Activated T-cell treated with anti-CD3 and anti-CD28 coated beads for 48 hours (primary cell): ENCODE results near the gene ZBTB25.

Experiments used
- DNase-seq: peaks from one replicate; pipeline ENCODE4 v3.0.0-alpha.2; 2020; ENCODE audit warnings: low read depth

ZBTB25 gene

DNA sequence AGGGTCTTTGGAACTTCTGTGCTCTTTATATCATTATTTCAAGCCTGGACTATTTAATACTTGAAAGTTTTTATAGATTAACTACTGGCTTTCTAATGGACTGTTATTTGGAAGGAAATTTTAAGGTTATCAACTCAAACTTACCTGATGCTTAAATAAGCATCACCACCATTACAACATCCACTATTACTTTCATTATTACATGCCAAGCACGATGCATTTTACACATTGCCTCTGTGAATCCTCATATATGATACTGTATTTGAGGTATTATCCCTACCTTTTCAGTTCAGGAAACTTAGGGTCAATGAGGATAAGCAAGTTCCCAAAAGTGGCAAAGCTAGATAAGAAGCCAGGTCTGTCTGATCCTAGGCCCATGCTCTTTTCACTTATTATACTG is 13.3 kb upstream of the ZBTB25 start:
- no peak for DNase-seq

DNA sequence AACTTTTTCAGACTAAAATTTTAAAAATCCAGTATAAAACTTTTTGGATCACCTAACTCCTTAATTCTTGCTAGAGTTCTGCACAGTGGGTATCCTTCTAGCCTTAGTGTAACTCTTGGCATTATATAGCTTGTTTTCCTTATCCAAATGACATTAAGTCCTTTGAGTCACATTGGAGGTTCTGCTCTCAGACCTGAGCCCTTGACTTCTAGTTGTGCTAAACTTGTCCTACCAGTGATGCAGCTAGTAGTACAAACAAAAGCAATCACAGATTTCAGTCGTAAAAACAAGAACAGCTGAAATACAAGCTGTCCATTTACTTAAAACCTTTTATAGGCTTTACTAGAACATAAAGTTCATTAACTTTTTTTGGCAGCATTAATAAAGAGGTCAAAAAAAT is 11.4 kb upstream of the ZBTB25 start:
- no peak for DNase-seq

DNA sequence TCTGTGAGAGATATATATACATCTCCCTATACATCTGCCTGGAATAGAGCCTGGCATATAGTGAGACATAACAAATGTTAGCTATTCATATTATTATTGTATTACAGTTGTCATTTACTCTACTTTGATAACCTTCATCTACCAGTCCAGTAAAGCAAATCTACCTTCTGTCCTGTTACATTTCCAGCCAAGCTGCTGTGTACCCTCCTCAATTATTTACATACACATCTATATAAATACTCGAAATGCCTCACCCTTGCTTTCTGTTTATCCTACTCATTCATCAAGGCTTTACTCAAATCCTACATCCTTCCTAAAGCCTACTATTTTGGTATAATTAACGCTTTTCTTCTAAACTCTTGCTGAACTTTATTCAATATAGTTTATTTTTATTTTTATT is 9.6 kb upstream of the ZBTB25 start:
- no peak for DNase-seq

DNA sequence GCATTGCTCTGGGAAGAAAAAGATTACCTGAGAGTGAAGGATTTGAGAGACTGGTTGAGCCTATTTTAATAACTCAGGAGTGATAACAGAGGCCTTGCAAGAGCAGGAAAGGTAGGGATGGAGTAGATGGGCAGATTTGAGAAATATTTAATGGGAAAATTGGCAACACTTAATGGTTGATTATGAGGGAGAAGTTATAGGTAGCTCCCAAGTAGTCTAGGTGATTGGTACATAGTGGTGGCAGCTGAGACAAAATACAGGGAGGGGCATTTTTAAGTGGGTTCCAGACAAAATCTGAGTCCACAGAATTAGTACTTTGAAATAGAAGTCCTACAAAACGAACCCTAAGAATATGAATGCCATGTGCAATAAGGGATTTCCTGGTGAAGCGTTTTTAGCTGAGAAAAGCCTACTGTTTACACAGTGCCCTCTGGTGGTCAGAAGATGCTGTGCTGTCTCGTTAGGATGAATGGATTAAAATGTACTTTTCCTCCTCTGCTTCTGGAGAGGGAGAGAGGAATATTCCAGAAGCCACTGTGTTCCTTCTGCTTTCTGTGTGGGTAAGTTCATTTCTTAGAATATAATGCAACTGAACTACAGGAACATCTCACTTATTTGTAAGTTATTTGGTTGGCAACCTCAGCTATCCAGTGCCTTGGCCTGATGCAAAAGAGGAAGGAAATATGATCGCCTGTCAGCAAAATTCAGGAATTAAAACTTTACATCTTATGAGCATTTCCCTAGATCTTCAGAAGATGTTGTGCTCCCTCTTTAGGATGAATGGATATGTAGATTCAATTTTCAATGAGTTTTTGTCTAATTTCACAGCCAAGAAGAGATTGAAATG is 7.4 kb upstream of the ZBTB25 start:
- DNase-seq: peak; percentile 24

DNA sequence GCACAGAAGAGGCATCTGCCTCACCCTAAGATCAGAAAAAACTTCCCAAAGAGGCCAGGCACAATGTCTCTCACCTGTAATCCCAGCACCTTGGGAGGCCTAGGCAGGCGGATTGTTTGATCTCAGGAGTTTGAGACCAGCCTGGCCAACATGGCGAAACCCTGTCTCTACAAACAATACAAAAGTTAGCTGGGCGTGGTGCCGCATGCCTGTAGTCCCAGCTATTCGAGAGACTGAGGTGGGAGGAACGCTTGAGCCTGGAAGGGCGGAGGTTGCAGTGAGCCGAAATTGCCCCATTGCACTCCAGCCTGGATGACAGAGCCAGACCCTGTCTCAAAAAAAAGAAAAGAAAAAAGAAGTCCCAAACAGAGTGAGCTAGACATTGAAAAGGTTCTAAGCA is 5.4 kb upstream of the ZBTB25 start:
- no peak for DNase-seq

DNA sequence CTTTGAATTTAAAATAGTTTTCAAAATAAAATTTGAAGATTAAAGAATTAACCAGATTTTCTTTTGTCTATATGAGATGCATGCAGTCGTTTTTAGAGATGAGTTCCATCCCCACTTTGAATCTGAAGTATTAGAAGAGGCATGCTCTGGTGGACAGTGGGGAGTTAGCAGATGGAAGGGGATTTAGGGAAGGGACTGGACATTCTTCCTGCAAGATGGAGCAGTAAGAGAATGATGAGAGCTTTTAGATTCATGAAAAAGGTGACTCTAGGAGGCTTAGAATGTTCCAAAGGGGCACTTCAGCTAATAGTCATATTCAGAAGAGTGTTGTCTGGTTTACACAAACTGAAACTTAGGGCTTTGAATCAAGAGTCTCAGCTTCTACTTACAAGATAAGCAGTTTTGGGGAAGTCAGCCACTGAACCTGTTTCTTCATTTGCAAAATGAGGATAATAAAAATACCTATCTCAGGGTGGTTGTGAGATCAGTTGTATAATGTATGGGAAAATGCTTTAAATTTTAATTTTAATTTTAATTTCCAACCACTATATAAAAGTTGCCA is 4.7 kb upstream of the ZBTB25 start:
- DNase-seq: no peak

DNA sequence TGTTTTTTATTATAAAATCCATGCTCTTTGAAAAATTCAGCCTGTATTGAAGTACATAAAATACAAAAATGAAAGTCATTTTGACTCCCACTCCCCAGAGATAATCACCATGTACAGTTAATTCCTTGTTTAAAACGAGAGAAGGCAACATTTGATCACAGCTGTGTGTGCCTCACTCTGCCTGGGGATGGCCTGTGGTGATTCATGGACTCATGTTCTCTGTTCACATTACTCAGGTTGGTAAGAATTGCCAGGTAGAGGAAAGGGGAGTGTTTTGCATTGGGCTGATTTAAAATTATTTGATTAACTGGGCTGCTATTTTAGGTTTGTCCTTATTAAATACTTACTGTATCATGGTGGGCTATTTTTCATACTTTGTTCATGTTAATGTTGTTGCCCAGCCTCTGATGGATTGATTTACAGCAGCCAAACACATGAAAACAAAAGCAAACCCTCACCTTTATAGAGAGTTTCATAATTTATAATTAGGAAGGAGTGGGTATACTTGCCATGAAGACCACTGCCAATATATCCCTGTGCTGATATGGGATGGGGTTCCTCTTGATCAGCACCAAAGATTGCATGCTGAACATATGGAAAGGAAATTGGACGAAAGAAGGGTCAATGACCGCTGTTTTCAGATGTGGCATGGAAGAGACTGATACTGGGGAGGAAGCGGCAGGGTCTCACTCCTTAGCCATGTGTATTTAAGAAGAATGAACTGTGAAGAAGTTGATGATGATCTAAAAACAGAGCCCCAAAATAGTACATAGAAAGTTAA is 3.9 kb upstream of the ZBTB25 start:
- peak; percentile 25 for DNase-seq

DNA sequence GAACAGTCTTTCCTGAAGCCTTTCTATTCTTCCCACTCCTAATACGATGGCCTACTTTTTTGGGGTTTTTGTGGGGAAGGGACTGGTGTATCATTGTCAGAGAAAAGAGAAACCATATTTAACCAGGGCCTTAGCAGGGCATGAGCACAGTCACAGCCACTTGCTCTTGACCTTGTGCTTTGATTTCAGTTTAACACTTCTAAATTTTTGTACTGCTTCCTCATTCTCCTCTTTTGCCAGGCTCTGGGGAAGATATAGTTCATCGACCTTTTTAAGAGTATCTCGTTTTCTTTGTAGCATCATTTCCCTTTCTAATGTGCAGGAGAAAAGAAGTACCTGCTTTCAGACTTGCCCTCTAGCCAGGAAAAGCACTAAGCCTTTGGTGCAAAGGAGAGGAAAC is 3.1 kb upstream of the ZBTB25 start:
- DNase-seq: no peak

DNA sequence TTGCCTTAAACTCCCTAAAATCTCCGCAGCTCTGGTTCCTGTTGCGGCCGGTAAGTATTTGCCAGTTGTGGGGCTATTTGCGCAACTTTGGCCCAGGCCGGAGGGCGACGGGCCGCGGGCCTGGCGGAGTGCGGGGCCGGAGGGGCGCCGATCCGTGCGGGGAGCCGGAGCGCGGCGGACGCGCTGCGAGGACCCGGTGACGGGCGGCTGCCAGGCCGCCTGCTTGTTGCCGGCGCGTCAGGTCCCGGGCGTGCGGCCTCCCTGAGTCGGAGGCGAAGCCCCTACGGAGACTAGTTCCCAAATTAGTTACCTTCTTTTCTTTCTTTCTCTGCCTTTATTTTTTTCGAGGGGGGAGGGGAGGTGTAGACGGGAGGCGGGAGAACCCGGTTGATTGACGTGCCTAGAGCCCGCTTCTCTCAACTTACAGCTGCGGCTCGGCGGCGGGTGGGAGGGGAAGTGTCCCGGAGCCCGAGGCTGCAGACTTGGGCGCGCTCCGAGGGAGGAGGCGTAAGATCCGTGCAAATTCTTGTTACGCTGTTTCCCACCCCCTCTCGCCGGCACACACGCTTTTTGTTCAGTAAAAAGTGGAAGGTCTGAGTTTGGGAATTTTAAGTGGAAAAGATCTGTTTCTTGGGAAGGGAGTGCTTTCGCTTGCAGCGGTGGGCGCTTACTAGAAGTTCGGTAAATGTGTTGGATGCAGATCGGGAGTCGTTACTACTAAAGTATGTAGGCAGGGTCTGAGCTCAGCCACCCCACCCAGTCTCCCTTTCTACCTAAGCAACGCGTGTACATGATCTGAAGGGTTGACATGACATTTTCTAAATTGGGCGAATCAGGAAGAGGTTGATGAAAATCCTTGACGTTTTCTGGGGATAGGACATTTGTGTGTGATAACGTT is 1.5 kb upstream of the ZBTB25 start:
- DNase-seq: peak; percentile 81

DNA sequence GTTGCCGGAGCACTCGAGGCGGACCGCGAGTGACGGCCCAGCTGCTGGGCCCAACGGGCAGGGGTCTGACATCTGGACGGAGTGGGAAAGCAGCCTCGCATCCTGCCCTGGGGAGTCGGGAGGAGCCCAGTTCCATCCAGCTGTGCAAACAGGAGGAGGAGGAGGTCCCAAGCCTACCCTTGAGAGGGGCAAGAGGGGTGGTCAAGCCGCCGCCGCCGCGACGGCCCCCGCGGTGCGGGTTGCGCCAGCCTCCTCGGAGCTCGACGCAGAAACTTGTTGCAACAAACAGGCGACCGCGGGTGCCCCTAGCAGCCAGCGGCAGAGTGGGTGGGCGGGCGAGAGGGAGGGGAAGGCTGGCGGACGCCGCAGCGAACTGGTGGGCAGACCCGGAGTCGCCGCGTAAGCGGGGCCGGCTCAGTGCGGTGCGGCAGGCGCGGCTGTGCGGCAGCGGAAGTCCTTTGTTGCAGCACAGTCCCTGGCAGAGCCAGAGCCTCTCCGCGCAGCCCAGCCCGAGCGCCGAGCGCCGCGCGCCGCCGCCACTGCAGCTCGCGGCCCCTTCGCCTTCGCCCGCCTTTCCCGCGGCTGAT is 765 bp upstream of the ZBTB25 start, which contains the start of gene ZBTB1:
Gene ZBTB1, plus strand, starts transcription at position 461 of the 587 bp plus-strand sequence. CDS start 16,735 bp downstream, outside the sequence.
- DNase-seq: peak; percentile 85

DNA sequence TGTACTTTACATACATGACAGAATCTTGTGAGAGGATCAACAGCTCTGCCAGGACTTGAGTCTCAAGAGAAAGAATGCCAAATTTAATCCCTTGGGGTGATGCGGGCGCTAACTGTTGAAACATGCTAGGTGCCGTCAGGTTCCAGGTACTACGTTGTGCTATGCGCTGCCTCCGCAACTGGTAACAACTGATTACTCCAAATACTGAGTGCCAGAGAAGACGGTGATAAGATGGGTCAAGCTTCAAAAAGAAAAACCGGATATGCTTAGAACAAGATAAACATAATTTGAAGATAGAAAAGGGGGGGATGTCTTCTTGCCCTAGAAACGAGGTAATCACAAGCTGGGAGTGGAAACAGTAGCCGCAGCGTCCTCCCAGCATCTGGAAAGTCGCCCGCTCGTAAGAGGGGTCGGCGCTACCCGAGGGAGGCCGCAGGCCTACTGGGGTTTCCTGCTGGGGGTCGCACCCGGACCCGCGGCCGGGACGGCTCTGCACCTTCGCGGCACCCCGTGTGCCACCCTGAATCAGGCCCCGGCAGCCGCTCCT is 678 bp downstream of the ZBTB25 start:
- DNase-seq: no peak

DNA sequence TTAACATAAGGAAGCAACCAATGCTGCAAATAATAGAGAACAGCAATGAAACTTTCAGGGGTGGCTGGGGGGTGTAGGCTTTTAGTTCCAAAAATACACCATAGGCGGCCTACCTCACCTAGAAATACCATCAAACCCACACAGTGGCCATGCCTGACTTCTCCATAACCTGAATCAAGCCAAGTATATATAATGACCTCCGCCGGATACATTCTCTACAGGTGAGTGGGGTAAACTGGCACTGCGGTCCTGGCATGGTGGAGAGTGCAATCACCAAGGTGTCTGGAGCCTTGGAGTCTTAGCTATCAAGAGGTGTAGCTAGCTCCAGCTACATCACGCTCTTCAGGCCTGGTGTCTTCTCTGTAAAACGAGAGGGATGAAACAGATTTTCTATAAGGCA is 1.2 kb downstream of the ZBTB25 start:
- peak; percentile 4 for DNase-seq

DNA sequence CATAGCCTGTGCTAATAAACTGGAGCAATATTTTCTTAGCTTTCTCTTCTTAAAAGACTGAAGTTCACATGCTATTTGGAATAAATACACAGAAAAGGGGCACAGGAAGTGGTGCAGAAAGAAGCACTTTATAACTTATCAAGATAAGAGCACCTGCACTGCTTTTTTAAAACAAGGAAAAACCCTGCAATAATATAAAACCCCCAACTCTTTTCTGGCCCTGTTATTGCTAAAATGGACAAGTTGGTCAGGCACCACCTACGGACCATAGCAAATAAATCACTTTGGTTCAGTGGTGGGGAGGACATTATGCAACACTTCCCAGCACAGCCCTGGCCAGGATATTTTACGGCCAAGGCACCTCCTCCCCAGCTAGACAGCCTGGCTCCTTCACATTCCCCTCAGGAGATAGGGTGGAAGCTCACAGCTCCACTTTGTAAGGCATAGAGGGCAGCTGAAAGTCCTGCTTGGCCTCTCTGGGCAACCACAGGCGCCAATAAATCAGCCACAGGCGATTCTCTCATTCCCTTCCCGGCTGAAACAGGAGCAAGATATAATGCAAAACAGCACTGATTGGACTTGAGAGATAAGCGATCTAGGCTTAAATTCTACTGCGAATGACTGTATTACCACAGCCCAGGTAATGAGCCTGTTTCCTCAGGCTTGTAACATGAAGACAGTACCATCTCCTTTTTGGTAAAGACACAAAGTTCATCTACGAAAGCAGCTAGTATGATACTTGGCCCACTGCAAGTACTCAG is 2.0 kb downstream of the ZBTB25 start:
- DNase-seq: no peak

DNA sequence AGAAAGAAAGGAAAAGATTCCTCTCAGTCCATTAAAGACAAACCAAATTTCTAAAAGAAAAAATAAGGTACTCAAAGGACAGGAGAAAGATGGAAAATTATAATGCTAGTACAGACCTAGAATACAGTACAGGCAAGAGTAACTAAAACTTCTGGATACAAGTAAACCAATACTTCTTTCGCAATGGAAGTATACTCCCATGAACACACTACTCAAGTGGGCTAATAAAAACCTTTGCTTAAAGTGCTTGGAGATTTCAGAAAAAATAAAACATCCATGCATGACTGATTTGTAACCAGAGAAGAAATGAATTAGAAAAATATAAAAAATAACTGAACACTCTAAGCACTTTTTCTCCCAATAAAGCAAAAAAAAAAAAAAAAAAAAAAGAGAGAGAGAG is 3.5 kb downstream of the ZBTB25 start:
- no peak for DNase-seq

DNA sequence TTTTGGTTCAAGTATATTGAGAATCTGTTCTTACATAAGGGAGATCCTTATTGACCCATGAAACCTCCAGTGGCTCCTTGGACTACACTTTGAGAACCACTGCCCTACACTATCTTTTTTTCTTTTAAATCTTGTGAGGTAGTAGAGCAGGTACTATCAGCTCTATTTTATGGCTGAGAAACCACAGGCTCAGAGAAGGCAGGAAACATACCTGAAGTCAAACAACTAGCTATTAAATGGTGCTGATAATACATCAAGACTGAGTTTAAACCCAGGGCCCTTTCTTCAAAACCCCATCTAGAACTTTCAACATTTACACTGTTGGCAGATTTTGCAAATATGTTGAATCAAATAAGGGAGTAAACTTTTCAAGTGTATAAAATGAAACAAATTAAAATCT is 6.9 kb downstream of the ZBTB25 start:
- DNase-seq: no peak

DNA sequence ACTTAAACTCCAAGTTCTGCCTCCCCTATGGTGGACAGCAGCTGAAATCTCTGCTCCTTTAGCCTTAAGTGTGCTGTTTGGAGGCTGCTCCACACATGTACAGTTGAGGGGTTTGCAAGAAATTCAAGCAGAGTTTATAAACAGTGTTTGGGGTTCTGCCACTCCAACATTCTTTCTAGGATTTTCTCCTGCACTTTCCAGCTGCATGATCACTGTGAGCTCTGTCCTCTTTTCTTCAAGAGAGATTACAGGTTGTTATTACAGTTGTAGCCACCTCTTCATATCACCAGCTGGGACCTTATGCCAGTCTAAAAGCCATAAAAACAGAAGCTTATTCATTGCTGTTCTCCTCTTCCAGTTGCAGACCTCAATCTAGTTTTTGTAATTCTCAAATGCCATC is 8.4 kb downstream of the ZBTB25 start:
- no peak for DNase-seq

DNA sequence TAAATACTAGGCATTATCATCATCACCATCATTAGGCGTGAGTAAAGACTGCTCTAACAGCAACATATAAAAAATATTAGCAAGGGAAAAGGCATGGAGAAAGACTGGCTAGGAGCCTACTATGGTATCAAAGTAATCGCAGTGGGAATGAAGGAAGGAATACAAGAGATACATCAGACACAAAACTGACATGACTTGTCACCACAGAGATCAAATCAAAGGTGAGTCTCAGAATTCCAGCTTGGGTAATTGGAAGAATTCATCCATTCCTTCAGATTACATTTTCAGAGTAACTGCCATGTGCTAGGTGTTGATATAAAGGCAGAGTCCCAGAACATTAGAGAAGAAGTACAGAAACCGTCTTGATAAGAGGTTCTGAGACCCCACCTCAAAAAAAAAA is 10.2 kb downstream of the ZBTB25 start:
- no peak for DNase-seq

DNA sequence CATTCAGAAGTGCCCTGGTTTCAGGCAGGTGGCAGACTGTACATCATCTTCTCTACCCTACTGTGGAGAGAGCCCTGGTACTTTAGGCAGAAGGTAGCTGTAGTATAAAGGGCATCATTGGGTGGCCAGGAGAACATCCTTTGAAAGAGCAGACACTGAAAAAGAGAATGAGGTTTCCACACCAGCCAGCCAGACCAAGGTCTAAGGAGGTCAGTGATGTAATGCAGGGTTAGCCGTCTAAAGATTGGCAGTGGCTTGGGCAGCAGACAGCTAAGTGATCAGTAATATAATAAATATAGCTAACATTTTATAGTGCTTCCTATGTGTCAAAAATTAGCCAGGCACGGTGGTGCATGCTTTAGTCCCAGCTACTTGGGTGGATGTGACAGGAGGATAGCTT is 12.0 kb downstream of the ZBTB25 start:
- DNase-seq: no peak

DNA sequence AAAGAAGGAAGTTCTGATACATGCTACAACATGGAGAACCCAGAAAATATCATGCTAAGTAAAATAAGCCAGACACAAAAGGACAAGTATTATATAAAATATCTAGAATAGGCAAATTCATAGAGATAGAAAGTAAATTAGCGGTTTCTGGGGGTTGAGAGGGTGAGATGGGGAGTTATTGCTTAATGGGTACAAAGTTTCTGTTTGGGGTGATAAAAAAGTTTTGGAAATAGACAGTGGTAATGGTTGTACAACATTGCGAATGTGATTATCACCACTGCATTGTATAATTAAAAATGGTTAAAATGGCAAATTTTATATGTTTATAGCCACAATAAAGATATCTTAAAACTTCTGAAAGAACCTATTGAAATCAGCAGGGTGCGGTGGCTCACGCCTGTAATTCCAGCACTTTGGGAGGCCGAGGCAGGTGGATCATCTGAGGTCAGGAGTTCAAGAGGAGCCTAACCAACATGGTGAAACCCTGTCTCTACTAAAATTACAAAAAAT is 15.0 kb downstream of the ZBTB25 start:
- no peak for DNase-seq

DNA sequence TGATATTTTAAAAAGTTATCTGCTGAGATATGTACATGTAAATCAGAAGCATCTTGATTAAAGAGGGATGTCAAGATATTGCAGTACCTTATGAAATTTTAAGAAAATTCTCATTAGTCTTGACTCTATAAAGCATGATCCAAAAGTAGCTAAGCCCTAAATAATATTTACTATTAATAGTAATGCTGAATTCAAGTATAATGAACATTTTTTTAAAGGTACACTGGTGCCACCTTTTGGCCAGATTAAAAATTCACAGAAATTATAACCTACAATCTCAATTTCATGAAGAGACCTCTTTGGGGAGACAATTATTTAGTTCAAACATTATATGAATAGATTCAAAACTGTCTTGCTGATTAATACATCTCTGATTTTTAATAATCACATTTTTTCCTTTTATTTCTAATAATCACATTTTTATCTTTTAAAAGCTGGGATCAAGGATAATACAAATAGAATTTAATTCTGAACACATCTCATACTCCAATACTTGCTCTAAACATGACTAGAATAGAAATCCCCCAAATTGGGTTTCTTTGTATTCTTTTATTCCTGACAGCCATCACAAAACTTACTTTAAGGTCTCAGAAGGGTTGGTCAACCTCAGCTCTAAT is 24.9 kb downstream of the ZBTB25 start:
- DNase-seq: no peak
